Hepatocyte (in vitro differentiated cells): ENCODE measurements around the gene RASA3. TPM values are rescaled to one million over a fixed set of nuclear protein-coding genes. Genes with fewer than 3 reads are reported as not detected.
A peak's percentile ranks its signal among the peaks of the same experiment; 100 is the strongest.

Experiments
- DNase-seq: peaks from one replicate; pipeline ENCODE4 v3.0.0-alpha.2; 2016; ENCODE audit warnings: low spot score
- H2AFZ ChIP-seq: fragments of 200-600 bp; sonication (generic); 2 replicates; pipeline ENCODE4 v1.6.0; 2016; ENCODE audit warnings: antibody characterized with exemption, mild to moderate bottlenecking
- H3K27ac ChIP-seq: fragments of 200-600 bp; sonication (generic); 2 replicates; pipeline ENCODE4 v1.5.1; 2016; ENCODE audit warnings: mild to moderate bottlenecking
- H3K27me3 ChIP-seq: fragments of 200-600 bp; sonication (generic); 2 replicates; pipeline ENCODE4 v1.6.1; 2016
- H3K36me3 ChIP-seq: fragments of 200-600 bp; sonication (generic); replicated peaks from 2 replicates; pipeline ENCODE4 v1.5.1; 2016; ENCODE audit warnings: low read depth; ENCODE audit not compliant: insufficient read depth
- H3K4me1 ChIP-seq: fragments of 200-600 bp; sonication (generic); 2 replicates; pipeline ENCODE4 v1.5.1; 2016; ENCODE audit warnings: mild to moderate bottlenecking, moderate library complexity; ENCODE audit not compliant: insufficient read depth
- H3K4me2 ChIP-seq: fragments of 200-600 bp; sonication (generic); 2 replicates; pipeline ENCODE4 v1.6.0; 2016
- H3K4me3 ChIP-seq: fragments of 200-600 bp; sonication (generic); 2 replicates; pipeline ENCODE4 v1.5.1; 2016; ENCODE audit warnings: mild to moderate bottlenecking
- H3K79me2 ChIP-seq: fragments of 200-600 bp; sonication (generic); 2 replicates; pipeline ENCODE4 v1.6.0; 2017; ENCODE audit warnings: mild to moderate bottlenecking
- H3K9me2 ChIP-seq: fragments of 200-600 bp; sonication (generic); replicated peaks from 2 replicates; pipeline ENCODE4 v1.6.0; 2017; ENCODE audit warnings: mild to moderate bottlenecking; ENCODE audit not compliant: insufficient read depth
- H3K9me3 ChIP-seq: fragments of 200-600 bp; sonication (generic); 2 replicates; pipeline ENCODE4 v1.5.1; 2016; ENCODE audit warnings: low read depth, mild to moderate bottlenecking
- H4K20me1 ChIP-seq: fragments of 200-600 bp; sonication (generic); 2 replicates; pipeline ENCODE4 v1.6.0; 2016; ENCODE audit warnings: mild to moderate bottlenecking; ENCODE audit not compliant: insufficient read depth, poor library complexity, severe bottlenecking
- CTCF ChIP-seq: fragments of 200-600 bp; sonication (generic); IDR thresholded peaks from 2 replicates; pipeline ENCODE4 v1.5.1; 2016; ENCODE audit warnings: antibody characterized with exemption, mild to moderate bottlenecking; ENCODE audit not compliant: poor library complexity
- EZH2 ChIP-seq: fragments of 200-600 bp; sonication (generic); IDR thresholded peaks from 2 replicates; pipeline ENCODE4 v1.6.1; 2016; ENCODE audit warnings: antibody characterized with exemption, mild to moderate bottlenecking, borderline replicate concordance
- EZH2phosphoT487 ChIP-seq: fragments of 200-600 bp; sonication (generic); IDR thresholded peaks from one replicate; pipeline ENCODE4 v1.6.1; 2018; ENCODE audit warnings: antibody characterized with exemption, mild to moderate bottlenecking, low read depth, moderate library complexity; ENCODE audit not compliant: unreplicated experiment, severe bottlenecking
- WGBS: methylation state at CpG from one replicate; pipeline ENCODE4 v1.1.6; 2016; ENCODE audit warnings: low lambda C conversion rate; ENCODE audit errors: missing lambda C conversion rate; 5-methylcytosine and 5-hydroxymethylcytosine counted together
- polyA plus RNA-seq: library from polyadenylated mRNA; unstranded; fragments of >200 nt; fragmentation: Nextera tagmentation; extraction: Ambion mirVana; gene quantifications from 2 replicates; pipeline ENCODE4 v1.2.1, GENCODE V29; 2016
- total RNA-seq: library from RNA; depleted of rRNA; stranded (reverse); fragments of >200 nt; gene quantifications from 2 replicates; pipeline ENCODE4 v1.2.3, GENCODE V29; 2014

The RASA3 gene
- total and polyA plus RNA-seq, 2 experiments from 2014 or later = 5.6 to 6.1 TPM

- 78% methylated on average over 14 of the region's 37 CpGs for WGBS
- no peak overlapping the region for H3K27ac ChIP-seq
- TF ChIP-seq EZH2 = no peak
- no peak for TF ChIP-seq EZH2phosphoT487
- no peak for TF ChIP-seq CTCF
- no peak overlapping the region for H2AFZ ChIP-seq
- peaks cover 14% of the 10 kb centered on the region for H3K4me1 ChIP-seq
- H3K79me2 ChIP-seq = no peaks in the 10 kb centered on the region
- H3K36me3 ChIP-seq = no peaks in the 10 kb centered on the region
- no peaks in the 10 kb centered on the region for H4K20me1 ChIP-seq
- H3K27me3 ChIP-seq = no peaks in the 10 kb centered on the region
- no peak overlapping the region for H3K4me2 ChIP-seq
- no peaks in the 10 kb centered on the region for H3K9me2 ChIP-seq
- DNase-seq = peak; percentile 65
- H3K4me3 ChIP-seq = no peak overlapping the region
- H3K9me3 ChIP-seq = no peaks in the 10 kb centered on the region
Observed at GRCh38 chr13:114043421-114044053, 88.9 kb downstream of the RASA3 start.

- H3K27ac ChIP-seq = no peak overlapping the region
- no peak overlapping the region for H3K4me2 ChIP-seq
- peaks cover 8% of the 10 kb centered on the region for H3K4me1 ChIP-seq
- no peaks in the 10 kb centered on the region for H3K79me2 ChIP-seq
- no peaks in the 10 kb centered on the region for H3K27me3 ChIP-seq
- no peaks in the 10 kb centered on the region for H3K9me2 ChIP-seq
- no peak overlapping the region for H3K4me3 ChIP-seq
- TF ChIP-seq CTCF = no peak
- TF ChIP-seq EZH2phosphoT487 = no peak
- TF ChIP-seq EZH2 = no peak
- no peaks in the 10 kb centered on the region for H3K36me3 ChIP-seq
- no peak for DNase-seq
- 96% methylated on average over 36 of the region's 38 CpGs for WGBS
- H2AFZ ChIP-seq = no peak overlapping the region
- H3K9me3 ChIP-seq = no peaks in the 10 kb centered on the region
- no peaks in the 10 kb centered on the region for H4K20me1 ChIP-seq
Observed at GRCh38 chr13:114042066-114042815, 90.2 kb downstream of the RASA3 start.

- H3K27me3 ChIP-seq = no peaks in the 10 kb centered on the region
- TF ChIP-seq EZH2 = no peak
- TF ChIP-seq CTCF = no peak
- TF ChIP-seq EZH2phosphoT487 = no peak
- H3K4me1 ChIP-seq = peaks cover 3% of the 10 kb centered on the region
- 96% methylated on average over 17 of the region's 17 CpGs for WGBS
- no peaks in the 10 kb centered on the region for H4K20me1 ChIP-seq
- DNase-seq = no peak
- no peaks in the 10 kb centered on the region for H3K36me3 ChIP-seq
- H3K9me2 ChIP-seq = no peaks in the 10 kb centered on the region
- no peak overlapping the region for H3K4me2 ChIP-seq
- no peak overlapping the region for H3K4me3 ChIP-seq
- no peak overlapping the region for H2AFZ ChIP-seq
- H3K27ac ChIP-seq = no peak overlapping the region
- H3K79me2 ChIP-seq = no peaks in the 10 kb centered on the region
- H3K9me3 ChIP-seq = no peaks in the 10 kb centered on the region
Observed at GRCh38 chr13:114041493-114041892, 90.9 kb downstream of the RASA3 start.
